ENCODE measurements around the gene HAP1. TPM values are rescaled to one million over a fixed set of nuclear protein-coding genes. Genes with fewer than 3 reads are reported as not detected.
"Not testable (repeated sequence)": the region's sequence is repeated elsewhere in the genome, so short reads cannot be mapped to it uniquely, and the experiment has no call there.

HAP1 gene
- total RNA-seq, 1 donor from 2014 or later, result under 0.01 TPM

- not testable (repeated sequence) for FAIRE-seq; DNase-seq (ENCODE audit: low spot score in 2 of 2)
Measured at GRCh38 chr17:41675157-41676057, 59.0 kb downstream of the HAP1 start.

Small RNAs within 50 kb of the gene (small RNA-seq; reads per million reads assigned to genes)
- gene RN7SL399P (not detected), gene RNA5SP442 (not detected)

Other genes starting within 250 kb of the HAP1 start
- not detected for gene KRT36, start 244.7 kb downstream of the HAP1 start, total RNA-seq
- not detected for gene KRT13, start 229.0 kb downstream of the HAP1 start, total RNA-seq
- gene KRT15, start 215.8 kb downstream of the HAP1 start, total RNA-seq, result not detected
- gene KRT19, start 206.3 kb downstream of the HAP1 start, total RNA-seq, result 24.5 TPM
- gene KRT9, start 162.6 kb downstream of the HAP1 start, total RNA-seq, result not detected
- gene KRT14, start 147.7 kb downstream of the HAP1 start, total RNA-seq, result not detected
- gene KRT16, start 121.9 kb downstream of the HAP1 start, total RNA-seq, result not detected
- gene KRT17, start 110.1 kb downstream of the HAP1 start, total RNA-seq, result under 0.01 TPM
- gene EIF1, start 45.8 kb downstream of the HAP1 start, total RNA-seq, result 70.1 TPM
- gene GAST, start 22.3 kb downstream of the HAP1 start, total RNA-seq, result not detected
- 33.8 TPM for gene JUP, start 52.1 kb upstream of the HAP1 start, total RNA-seq
- gene P3H4, start 77.3 kb upstream of the HAP1 start, total RNA-seq, result 10.2 TPM
- gene FKBP10, start 78.4 kb upstream of the HAP1 start, total RNA-seq, result 9.0 TPM
- 131 TPM for gene NT5C3B, start 101.6 kb upstream of the HAP1 start, total RNA-seq
- under 0.01 TPM for gene KLHL10, start 103.2 kb upstream of the HAP1 start, total RNA-seq
- 70.1 TPM for gene KLHL11, start 130.8 kb upstream of the HAP1 start, total RNA-seq
- gene ACLY, start 184.3 kb upstream of the HAP1 start, total RNA-seq, result 140 TPM
- gene ODAD4, start 196.0 kb upstream of the HAP1 start, total RNA-seq, result 3.3 TPM
- 50.5 TPM for gene CNP, start 232.2 kb upstream of the HAP1 start, total RNA-seq